Astrocyte (in vitro differentiated cells and primary cell): ENCODE data around the gene GGT5. TPM values are rescaled to one million over a fixed set of nuclear protein-coding genes. Genes with fewer than 3 reads are reported as not detected.

Experiments used
- DNase-seq: peaks from one replicate; pipeline ENCODE4 v3.0.0-alpha.2; 2010; ENCODE audit warnings: low read depth
- FAIRE-seq: peaks from 2 replicates; lab custom pipeline; 2011; peaks lifted over from hg19 to GRCh38; lab: Jason Lieb, UNC
- H2AFZ ChIP-seq: 2 replicates; pipeline ENCODE4 v1.6.0; 2012; ENCODE audit warnings: low read depth, low read length, inconsistent platforms
- H3K27ac ChIP-seq: 2 replicates; pipeline ENCODE4 v1.5.1; 2011; ENCODE audit warnings: low read depth, low read length, inconsistent platforms
- H3K27me3 ChIP-seq: 2 replicates; pipeline ENCODE4 v1.6.0; 2011; ENCODE audit warnings: low read length, inconsistent platforms; ENCODE audit not compliant: insufficient read depth
- H3K36me3 ChIP-seq: 2 replicates; pipeline ENCODE4 v1.5.1; 2011; ENCODE audit warnings: low read length, inconsistent platforms; ENCODE audit not compliant: insufficient read depth
- H3K4me1 ChIP-seq: 2 replicates; pipeline ENCODE4 v1.5.1; 2011; ENCODE audit warnings: low read length, inconsistent platforms; ENCODE audit not compliant: insufficient read depth
- H3K4me2 ChIP-seq: 2 replicates; pipeline ENCODE4 v1.6.0; 2012; ENCODE audit warnings: low read length, inconsistent platforms
- H3K4me3 ChIP-seq: 2 replicates; pipeline ENCODE4 v1.5.1; 2011; ENCODE audit warnings: low read depth, mild to moderate bottlenecking, low read length, inconsistent platforms; ENCODE audit not compliant: insufficient read depth
- H3K79me2 ChIP-seq: 2 replicates; pipeline ENCODE4 v1.6.0; 2012; ENCODE audit warnings: mild to moderate bottlenecking, low read length, inconsistent platforms; ENCODE audit not compliant: insufficient read depth
- H3K9ac ChIP-seq: 2 replicates; pipeline ENCODE4 v1.6.0; 2012; ENCODE audit warnings: mild to moderate bottlenecking, low read length, inconsistent platforms
- H3K9me3 ChIP-seq: 2 replicates; pipeline ENCODE4 v1.5.1; 2012; ENCODE audit warnings: low read depth, mild to moderate bottlenecking, low read length, inconsistent platforms; ENCODE audit not compliant: insufficient read depth
- H4K20me1 ChIP-seq: 2 replicates; pipeline ENCODE4 v1.6.0; 2012; ENCODE audit warnings: low read length, inconsistent platforms; ENCODE audit not compliant: insufficient read depth
- H3K27ac Mint-ChIP-seq: one replicate; pipeline ENCODE4 v1.8.0; 2021; ENCODE audit warnings: mild to moderate bottlenecking, mixed read lengths; ENCODE audit not compliant: unreplicated experiment
- H3K27me3 Mint-ChIP-seq: one replicate; pipeline ENCODE4 v1.8.0; 2021; ENCODE audit warnings: low read depth, mixed read lengths; ENCODE audit not compliant: unreplicated experiment
- H3K36me3 Mint-ChIP-seq: one replicate; pipeline ENCODE4 v1.8.0; 2021; ENCODE audit warnings: low read depth, mixed read lengths; ENCODE audit not compliant: unreplicated experiment
- H3K4me1 Mint-ChIP-seq: one replicate; pipeline ENCODE4 v1.8.0; 2021; ENCODE audit warnings: low read depth, mixed read lengths; ENCODE audit not compliant: unreplicated experiment
- H3K4me3 Mint-ChIP-seq: one replicate; pipeline ENCODE4 v1.8.0; 2021; ENCODE audit warnings: mild to moderate bottlenecking, moderate library complexity, mixed read lengths; ENCODE audit not compliant: unreplicated experiment
- H3K9me3 Mint-ChIP-seq: one replicate; pipeline ENCODE4 v1.8.0; 2021; ENCODE audit warnings: mild to moderate bottlenecking, mixed read lengths; ENCODE audit not compliant: unreplicated experiment
- EZH2 ChIP-seq: IDR thresholded peaks from 2 replicates; pipeline ENCODE4 v1.6.1; 2012; ENCODE audit warnings: mild to moderate bottlenecking, low read length, inconsistent platforms; ENCODE audit not compliant: insufficient read depth
- total RNA-seq: library from RNA; stranded (reverse); gene quantifications from 2 replicates; pipeline ENCODE4 v1.2.1, GENCODE V29; 2021
- TF ChIP-seq, protein P1 (sequence below): IDR thresholded peaks from 2 replicates; pipeline ENCODE4 v1.5.1; 2011; ENCODE audit warnings: low read depth, mild to moderate bottlenecking, inconsistent platforms, low read length, moderate library complexity; ENCODE audit not compliant: insufficient read depth

GGT5 gene
- total RNA-seq, 1 donor from 2014 or later = 0.64 TPM

DNA sequence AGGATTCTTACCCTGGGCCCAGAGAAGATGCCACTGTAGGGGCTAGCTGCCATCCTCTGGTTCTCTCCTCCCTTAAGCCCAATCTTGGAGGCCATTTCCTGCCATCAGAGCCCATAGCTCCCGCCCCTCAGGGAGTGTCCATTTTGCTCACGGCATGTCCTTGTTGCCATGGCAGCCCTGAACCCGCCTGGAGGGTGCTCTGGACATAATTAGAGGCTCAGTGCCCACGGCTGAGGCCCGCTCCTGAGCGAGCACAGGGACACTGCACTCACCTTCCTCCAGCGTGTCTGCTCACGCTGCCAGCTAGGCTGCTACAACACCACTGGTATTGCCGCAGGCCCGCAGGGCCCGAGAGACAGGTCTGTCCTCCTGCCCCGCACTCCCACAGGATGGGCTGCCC, 74.7 kb downstream of the GGT5 start:
- Histone ChIP-seq H3K79me2 (no peaks in the 10 kb centered on the region), H3K36me3 (peaks cover 5% of the 10 kb centered on the region)
- H3K27ac Mint-ChIP-seq = no peak overlapping the region

More for the DNA sequence above, 74.7 kb downstream of the GGT5 start:
- DNase-seq = no peak
- H3K4me1 Mint-ChIP-seq = no peaks in the 10 kb centered on the region
- Histone ChIP-seq H3K9ac (no peak overlapping the region), H3K4me2 (no peak overlapping the region), H4K20me1 (peaks cover 9% of the 10 kb centered on the region), H2AFZ (no peak overlapping the region), H3K4me1 (peaks cover 9% of the 10 kb centered on the region), H3K27ac (no peak overlapping the region), H3K9me3 (no peaks in the 10 kb centered on the region), H3K4me3 (no peak overlapping the region), H3K27me3 (no peaks in the 10 kb centered on the region)
- H3K4me3 Mint-ChIP-seq = no peak overlapping the region
- H3K9me3 Mint-ChIP-seq = no peaks in the 10 kb centered on the region
- TF ChIP-seq EZH2 = no peak
- TF ChIP-seq, protein P1, sequence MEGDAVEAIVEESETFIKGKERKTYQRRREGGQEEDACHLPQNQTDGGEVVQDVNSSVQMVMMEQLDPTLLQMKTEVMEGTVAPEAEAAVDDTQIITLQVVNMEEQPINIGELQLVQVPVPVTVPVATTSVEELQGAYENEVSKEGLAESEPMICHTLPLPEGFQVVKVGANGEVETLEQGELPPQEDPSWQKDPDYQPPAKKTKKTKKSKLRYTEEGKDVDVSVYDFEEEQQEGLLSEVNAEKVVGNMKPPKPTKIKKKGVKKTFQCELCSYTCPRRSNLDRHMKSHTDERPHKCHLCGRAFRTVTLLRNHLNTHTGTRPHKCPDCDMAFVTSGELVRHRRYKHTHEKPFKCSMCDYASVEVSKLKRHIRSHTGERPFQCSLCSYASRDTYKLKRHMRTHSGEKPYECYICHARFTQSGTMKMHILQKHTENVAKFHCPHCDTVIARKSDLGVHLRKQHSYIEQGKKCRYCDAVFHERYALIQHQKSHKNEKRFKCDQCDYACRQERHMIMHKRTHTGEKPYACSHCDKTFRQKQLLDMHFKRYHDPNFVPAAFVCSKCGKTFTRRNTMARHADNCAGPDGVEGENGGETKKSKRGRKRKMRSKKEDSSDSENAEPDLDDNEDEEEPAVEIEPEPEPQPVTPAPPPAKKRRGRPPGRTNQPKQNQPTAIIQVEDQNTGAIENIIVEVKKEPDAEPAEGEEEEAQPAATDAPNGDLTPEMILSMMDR = no peak
- H3K36me3 Mint-ChIP-seq = peaks cover 9% of the 10 kb centered on the region
- no peak for FAIRE-seq
- no peaks in the 10 kb centered on the region for H3K27me3 Mint-ChIP-seq

Other genes starting within 250 kb of the GGT5 start
- not detected in 2 replicates for gene GSTT4, start 239.6 kb downstream of the GGT5 start, total RNA-seq
- gene CABIN1, start 233.8 kb downstream of the GGT5 start, total RNA-seq = 46.3 and 50.2 TPM in 2 replicates
- 0.72 and 0.77 TPM in 2 replicates for gene SUSD2, start 63.6 kb downstream of the GGT5 start, total RNA-seq
- gene SPECC1L, start 25.7 kb upstream of the GGT5 start, total RNA-seq = 64.8 and 69.2 TPM in 2 replicates
- 2.2 and 3.9 TPM in 2 replicates for gene ADORA2A, start 182.5 kb upstream of the GGT5 start, total RNA-seq